ENCODE measurements around the gene FAM120AOS. TPM values are rescaled to one million over a fixed set of nuclear protein-coding genes. Genes with fewer than 3 reads are reported as not detected.

Gene FAM120AOS
- total and polyA plus RNA-seq, 7 experiments from 2014 or later, result 36.7 to 62.1 (median 47.2) TPM

- intact Hi-C loops (cut with micrococcal nuclease), result no loop called here
- H3K36me3 Mint-ChIP-seq, result peaks cover 0 to 25% (median 15%) of the 10 kb centered on the region in 5 donors
- CTCF ChIA-PET, result no interaction called here
- peaks cover 18 to 26% of the 10 kb centered on the region in 2 donors for H3K4me1 ChIP-seq (ENCODE audit: control insufficient read depth in 2 of 2, insufficient read depth in 2 of 2, low read length in 2 of 2)
- ATAC-seq (no peak), DNase-seq (no peak)
- H3K36me3 ChIP-seq (ENCODE audit: control insufficient read depth in 2 of 3, insufficient read depth in 3 of 3, low read length in 3 of 3), result peaks cover 0 to 6% (median 5%) of the 10 kb centered on the region in 3 experiments
- H3K27me3 Mint-ChIP-seq, result no peaks in the 10 kb centered on the region
- H3K4me3 ChIP-seq (ENCODE audit: low read length), result no peak overlapping the region
- H3K27me3 ChIP-seq (ENCODE audit: control insufficient read depth in 2 of 2, insufficient read depth in 2 of 2, low read length in 2 of 2), result no peaks in the 10 kb centered on the region
- H3K9me3 Mint-ChIP-seq, result no peaks in the 10 kb centered on the region
- H3K27ac ChIP-seq (ENCODE audit: low read depth, low read length), result no peak overlapping the region
- no peaks in the 10 kb centered on the region for H3K9me3 ChIP-seq (ENCODE audit: control insufficient read depth in 2 of 3, low read length in 3 of 3)
- peaks cover 55 to 67% (median 61%) of the 10 kb centered on the region in 7 donors for H3K4me1 Mint-ChIP-seq
- peak overlapping the region in 2 of 10 donors; percentile 7 to 9 for H3K4me3 Mint-ChIP-seq
- POLR2A ChIA-PET, result no interaction called here
- peak overlapping the region in 3 of 9 donors; percentile 2 to 53 (median 19) for H3K27ac Mint-ChIP-seq
Observed at GRCh38 chr9:93470391-93470790, 17.0 kb upstream of the FAM120AOS start.

GRCh38 chr9:93468763-93469456, 15.5 kb upstream of the FAM120AOS start:
- H3K4me3 ChIP-seq (ENCODE audit: low read length), result no peak overlapping the region
- H3K9me3 ChIP-seq (ENCODE audit: control insufficient read depth in 2 of 3, low read length in 3 of 3), result no peaks in the 10 kb centered on the region
- H3K4me3 Mint-ChIP-seq, result peak overlapping the region in 7 of 10 donors; percentile 25 to 74 (median 60)
- H3K4me1 Mint-ChIP-seq, result peaks cover 66 to 79% (median 72%) of the 10 kb centered on the region in 7 donors
- no peaks in the 10 kb centered on the region for H3K27me3 ChIP-seq (ENCODE audit: control insufficient read depth in 2 of 2, insufficient read depth in 2 of 2, low read length in 2 of 2)
- POLR2A ChIA-PET, result interaction anchor here (1.0 kb wide), 1 partner anchor 15 kb away, joined by 3 read pairs; no protein-coding TSS in a partner anchor
- intact Hi-C loops (cut with micrococcal nuclease), result loop anchor here in 1 of 2 donors (5.0 kb wide), 1 partner anchor 33 kb away; no protein-coding TSS in a partner anchor
- H3K27me3 Mint-ChIP-seq, result no peaks in the 10 kb centered on the region
- peaks cover 29 to 40% of the 10 kb centered on the region in 2 donors for H3K4me1 ChIP-seq (ENCODE audit: control insufficient read depth in 2 of 2, insufficient read depth in 2 of 2, low read length in 2 of 2)
- H3K9me3 Mint-ChIP-seq, result no peaks in the 10 kb centered on the region
- CTCF ChIA-PET, result no interaction called here
- peak overlapping the region in 4 of 9 donors; percentile 7 to 66 (median 51) for H3K27ac Mint-ChIP-seq
- no peak overlapping the region for H3K27ac ChIP-seq (ENCODE audit: low read depth, low read length)
- no peak for ATAC-seq
- DNase-seq, result no peak
- peaks cover 0 to 6% (median 5%) of the 10 kb centered on the region in 3 experiments for H3K36me3 ChIP-seq (ENCODE audit: control insufficient read depth in 2 of 3, insufficient read depth in 3 of 3, low read length in 3 of 3)
- peaks cover 0 to 22% (median 14%) of the 10 kb centered on the region in 5 donors for H3K36me3 Mint-ChIP-seq

- Mint-ChIP-seq H3K4me1 (peaks cover 71 to 94% (median 86%) of the 10 kb centered on the region in 7 donors), H3K36me3 (peaks cover 0 to 22% (median 17%) of the 10 kb centered on the region in 5 donors), H3K4me3 (peak overlapping the region in 9 of 10 donors; percentile 7 to 70 (median 60)), H3K27ac (peak overlapping the region in 2 of 9 donors; percentile 45 to 52), H3K27me3 (no peaks in the 10 kb centered on the region), H3K9me3 (no peaks in the 10 kb centered on the region)
- ATAC-seq, result no peak
- POLR2A ChIA-PET, result no interaction called here
- CTCF ChIA-PET, result no interaction called here
- Histone ChIP-seq H3K36me3 (ENCODE audit: control insufficient read depth in 2 of 3, insufficient read depth in 3 of 3, low read length in 3 of 3) (peaks cover 0 to 6% (median 2%) of the 10 kb centered on the region in 3 experiments), H3K9me3 (ENCODE audit: control insufficient read depth in 2 of 3, low read length in 3 of 3) (no peaks in the 10 kb centered on the region), H3K27me3 (ENCODE audit: control insufficient read depth in 2 of 2, insufficient read depth in 2 of 2, low read length in 2 of 2) (no peaks in the 10 kb centered on the region), H3K27ac (ENCODE audit: low read depth, low read length) (no peak overlapping the region), H3K4me3 (ENCODE audit: low read length) (no peak overlapping the region), H3K4me1 (ENCODE audit: control insufficient read depth in 2 of 2, insufficient read depth in 2 of 2, low read length in 2 of 2) (peaks cover 31 to 48% of the 10 kb centered on the region in 2 donors)
- intact Hi-C loops (cut with micrococcal nuclease), result loop anchor here in 1 of 2 donors (5.0 kb wide), 1 partner anchor 35 kb away; no protein-coding TSS in a partner anchor
- no peak for DNase-seq
Observed at GRCh38 chr9:93467462-93467861, 14.1 kb upstream of the FAM120AOS start.

GRCh38 chr9:93467062-93467416, 13.7 kb upstream of the FAM120AOS start:
- no peaks in the 10 kb centered on the region for H3K27me3 Mint-ChIP-seq
- H3K4me1 ChIP-seq (ENCODE audit: control insufficient read depth in 2 of 2, insufficient read depth in 2 of 2, low read length in 2 of 2), result peaks cover 31 to 49% of the 10 kb centered on the region in 2 donors
- H3K9me3 ChIP-seq (ENCODE audit: control insufficient read depth in 2 of 3, low read length in 3 of 3), result no peaks in the 10 kb centered on the region
- ATAC-seq (no peak), DNase-seq (no peak)
- intact Hi-C loops (cut with micrococcal nuclease), result loop anchor here in 1 of 2 donors (5.0 kb wide), 1 partner anchor 35 kb away; no protein-coding TSS in a partner anchor
- H3K27me3 ChIP-seq (ENCODE audit: control insufficient read depth in 2 of 2, insufficient read depth in 2 of 2, low read length in 2 of 2), result no peaks in the 10 kb centered on the region
- H3K27ac Mint-ChIP-seq, result peak overlapping the region in 2 of 9 donors; percentile 29 to 45
- H3K36me3 ChIP-seq (ENCODE audit: control insufficient read depth in 2 of 3, insufficient read depth in 3 of 3, low read length in 3 of 3), result peaks cover 0 to 6% (median 0%) of the 10 kb centered on the region in 3 experiments
- H3K27ac ChIP-seq (ENCODE audit: low read depth, low read length), result no peak overlapping the region
- peaks cover 0 to 19% (median 14%) of the 10 kb centered on the region in 5 donors for H3K36me3 Mint-ChIP-seq
- ChIA-PET POLR2A (no interaction called here), CTCF (no interaction called here)
- H3K4me1 Mint-ChIP-seq, result peaks cover 68 to 92% (median 84%) of the 10 kb centered on the region in 7 donors
- no peak overlapping the region for H3K4me3 ChIP-seq (ENCODE audit: low read length)
- peak overlapping the region in 9 of 10 donors; percentile 7 to 70 (median 60) for H3K4me3 Mint-ChIP-seq
- no peaks in the 10 kb centered on the region for H3K9me3 Mint-ChIP-seq

GRCh38 chr9:93466416-93467061, 13.2 kb upstream of the FAM120AOS start:
- no peak overlapping the region for H3K27ac ChIP-seq (ENCODE audit: low read depth, low read length)
- intact Hi-C loops (cut with micrococcal nuclease), result loop anchor here in 1 of 2 donors (5.0 kb wide), 1 partner anchor 36 kb away; no protein-coding TSS in a partner anchor
- H3K4me1 ChIP-seq (ENCODE audit: control insufficient read depth in 2 of 2, insufficient read depth in 2 of 2, low read length in 2 of 2), result peaks cover 31 to 49% of the 10 kb centered on the region in 2 donors

GRCh38 chr9:93465855-93466254, 12.5 kb upstream of the FAM120AOS start:
- Mint-ChIP-seq H3K36me3 (peaks cover 0 to 15% (median 10%) of the 10 kb centered on the region in 5 donors), H3K9me3 (no peaks in the 10 kb centered on the region), H3K27ac (peak overlapping the region in 2 of 9 donors; percentile 29 to 31), H3K4me1 (peaks cover 68 to 94% (median 89%) of the 10 kb centered on the region in 7 donors), H3K4me3 (peak overlapping the region in 9 of 10 donors; percentile 1 to 70 (median 29)), H3K27me3 (no peaks in the 10 kb centered on the region)
- CTCF ChIA-PET, result interaction anchor here (0.5 to 0.7 kb wide), 2 partner anchors 20 to 675 kb away, joined by 3 to 7 read pairs; no protein-coding TSS in a partner anchor
- H3K27me3 ChIP-seq (ENCODE audit: control insufficient read depth in 2 of 2, insufficient read depth in 2 of 2, low read length in 2 of 2), result no peaks in the 10 kb centered on the region
- intact Hi-C loops (cut with micrococcal nuclease), result loop anchor here in 1 of 2 donors (5.0 kb wide), 1 partner anchor 36 kb away; no protein-coding TSS in a partner anchor
- H3K4me3 ChIP-seq (ENCODE audit: low read length), result no peak overlapping the region
- H3K27ac ChIP-seq (ENCODE audit: low read depth, low read length), result no peak overlapping the region
- POLR2A ChIA-PET, result interaction anchor here (0.7 to 1.0 kb wide), 3 partner anchors 9 to 690 kb away, joined by 3 read pairs; no protein-coding TSS in a partner anchor
- DNase-seq (no peak), ATAC-seq (no peak)
- H3K4me1 ChIP-seq (ENCODE audit: control insufficient read depth in 2 of 2, insufficient read depth in 2 of 2, low read length in 2 of 2), result peaks cover 31 to 49% of the 10 kb centered on the region in 2 donors
- no peaks in the 10 kb centered on the region for H3K36me3 ChIP-seq (ENCODE audit: control insufficient read depth in 2 of 3, insufficient read depth in 3 of 3, low read length in 3 of 3)
- H3K9me3 ChIP-seq (ENCODE audit: control insufficient read depth in 2 of 3, low read length in 3 of 3), result no peaks in the 10 kb centered on the region

More at GRCh38 chr9:93466416-93467061, 13.2 kb upstream of the FAM120AOS start:
- no peaks in the 10 kb centered on the region for H3K9me3 ChIP-seq (ENCODE audit: control insufficient read depth in 2 of 3, low read length in 3 of 3)
- peak overlapping the region in 4 of 9 donors; percentile 29 to 80 (median 38) for H3K27ac Mint-ChIP-seq
- peaks cover 71 to 96% (median 88%) of the 10 kb centered on the region in 7 donors for H3K4me1 Mint-ChIP-seq
- no peak overlapping the region for H3K4me3 ChIP-seq (ENCODE audit: low read length)
- H3K4me3 Mint-ChIP-seq, result peak overlapping the region; percentile 26 to 70 (median 52)
- H3K36me3 ChIP-seq (ENCODE audit: control insufficient read depth in 2 of 3, insufficient read depth in 3 of 3, low read length in 3 of 3), result peaks cover 0 to 6% (median 0%) of the 10 kb centered on the region in 3 experiments
- DNase-seq (no peak), ATAC-seq (no peak)
- no peaks in the 10 kb centered on the region for H3K27me3 Mint-ChIP-seq
- CTCF ChIA-PET, result interaction anchor here (0.5 to 0.7 kb wide), 2 partner anchors 19 to 676 kb away, joined by 3 to 7 read pairs; no protein-coding TSS in a partner anchor
- H3K27me3 ChIP-seq (ENCODE audit: control insufficient read depth in 2 of 2, insufficient read depth in 2 of 2, low read length in 2 of 2), result no peaks in the 10 kb centered on the region
- no peaks in the 10 kb centered on the region for H3K9me3 Mint-ChIP-seq
- POLR2A ChIA-PET, result no interaction called here
- peaks cover 0 to 22% (median 14%) of the 10 kb centered on the region in 5 donors for H3K36me3 Mint-ChIP-seq

Data from naive thymus-derived CD4-positive, alpha-beta T cell (primary cell).